Measurements from ENCODE around the gene SARNP. TPM values are rescaled to one million over a fixed set of nuclear protein-coding genes. Genes with fewer than 3 reads are reported as not detected.

SARNP gene
- total and polyA plus RNA-seq, 10 of the 15 experiments (the other 5 are each of a cell fraction or from before 2014, with no cell fraction given): 77.6 to 445 (median 188) TPM

DNA sequence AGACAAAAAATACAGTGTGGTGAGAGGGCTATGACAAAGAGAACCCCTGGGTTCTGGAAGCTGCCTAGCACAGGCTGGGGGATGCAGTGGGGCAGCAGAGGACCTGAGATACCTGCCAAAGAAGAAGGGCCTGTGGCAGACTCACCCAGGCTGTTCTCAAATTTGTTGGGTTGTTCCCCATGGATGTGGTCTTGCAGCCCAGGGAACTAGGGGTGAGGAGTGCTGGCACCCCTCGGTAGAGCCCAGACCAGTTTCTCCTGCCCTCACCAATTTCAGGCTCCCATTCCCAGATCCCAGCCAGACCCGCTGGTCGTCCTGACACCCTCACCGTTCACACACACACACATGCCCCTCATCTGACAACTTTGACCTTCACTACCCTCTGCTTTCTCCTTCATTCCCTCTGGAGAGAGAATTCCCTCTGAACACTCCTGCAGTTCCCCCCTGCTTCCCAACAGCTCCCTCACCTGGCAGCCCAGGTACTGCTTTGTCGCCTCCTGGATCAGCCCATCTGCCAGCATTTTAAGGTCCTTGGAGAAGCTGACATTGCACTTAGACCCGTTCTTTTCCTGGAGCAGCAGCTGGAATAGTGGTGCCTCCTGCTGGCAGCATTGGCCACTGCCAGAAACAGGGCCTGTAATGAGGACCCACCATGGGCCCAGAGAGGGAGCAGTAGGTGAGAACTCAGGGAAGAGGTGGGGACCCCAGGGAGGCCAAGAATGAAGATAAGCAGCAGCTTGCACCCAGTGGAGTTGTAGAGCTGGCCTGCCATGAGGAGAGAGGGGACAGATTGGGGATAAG is 80.5 kb downstream of the SARNP start (continued):
- TF ChIP-seq HCFC1 (IDR thresholded peaks at IDR 0.05; ENCODE audit: low read length): no peak
- no peak for TF ChIP-seq PKNOX1 (IDR thresholded peaks at IDR 0.05)
- TF ChIP-seq SIN3A (IDR thresholded peaks at IDR 0.05; ENCODE audit: low read depth, low read length): no peak
- no peak for TF ChIP-seq NFXL1 (IDR thresholded peaks at IDR 0.05; ENCODE audit: borderline replicate concordance)
- TF ChIP-seq, protein P1, sequence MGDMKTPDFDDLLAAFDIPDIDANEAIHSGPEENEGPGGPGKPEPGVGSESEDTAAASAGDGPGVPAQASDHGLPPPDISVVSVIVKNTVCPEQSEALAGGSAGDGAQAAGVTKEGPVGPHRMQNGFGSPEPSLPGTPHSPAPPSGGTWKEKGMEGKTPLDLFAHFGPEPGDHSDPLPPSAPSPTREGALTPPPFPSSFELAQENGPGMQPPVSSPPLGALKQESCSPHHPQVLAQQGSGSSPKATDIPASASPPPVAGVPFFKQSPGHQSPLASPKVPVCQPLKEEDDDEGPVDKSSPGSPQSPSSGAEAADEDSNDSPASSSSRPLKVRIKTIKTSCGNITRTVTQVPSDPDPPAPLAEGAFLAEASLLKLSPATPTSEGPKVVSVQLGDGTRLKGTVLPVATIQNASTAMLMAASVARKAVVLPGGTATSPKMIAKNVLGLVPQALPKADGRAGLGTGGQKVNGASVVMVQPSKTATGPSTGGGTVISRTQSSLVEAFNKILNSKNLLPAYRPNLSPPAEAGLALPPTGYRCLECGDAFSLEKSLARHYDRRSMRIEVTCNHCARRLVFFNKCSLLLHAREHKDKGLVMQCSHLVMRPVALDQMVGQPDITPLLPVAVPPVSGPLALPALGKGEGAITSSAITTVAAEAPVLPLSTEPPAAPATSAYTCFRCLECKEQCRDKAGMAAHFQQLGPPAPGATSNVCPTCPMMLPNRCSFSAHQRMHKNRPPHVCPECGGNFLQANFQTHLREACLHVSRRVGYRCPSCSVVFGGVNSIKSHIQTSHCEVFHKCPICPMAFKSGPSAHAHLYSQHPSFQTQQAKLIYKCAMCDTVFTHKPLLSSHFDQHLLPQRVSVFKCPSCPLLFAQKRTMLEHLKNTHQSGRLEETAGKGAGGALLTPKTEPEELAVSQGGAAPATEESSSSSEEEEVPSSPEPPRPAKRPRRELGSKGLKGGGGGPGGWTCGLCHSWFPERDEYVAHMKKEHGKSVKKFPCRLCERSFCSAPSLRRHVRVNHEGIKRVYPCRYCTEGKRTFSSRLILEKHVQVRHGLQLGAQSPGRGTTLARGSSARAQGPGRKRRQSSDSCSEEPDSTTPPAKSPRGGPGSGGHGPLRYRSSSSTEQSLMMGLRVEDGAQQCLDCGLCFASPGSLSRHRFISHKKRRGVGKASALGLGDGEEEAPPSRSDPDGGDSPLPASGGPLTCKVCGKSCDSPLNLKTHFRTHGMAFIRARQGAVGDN (IDR thresholded peaks at IDR 0.05): no peak
- no peak for TF ChIP-seq TBL1XR1 (IDR thresholded peaks at IDR 0.05; ENCODE audit: low read depth, low read length)
- TF ChIP-seq, protein P2, sequence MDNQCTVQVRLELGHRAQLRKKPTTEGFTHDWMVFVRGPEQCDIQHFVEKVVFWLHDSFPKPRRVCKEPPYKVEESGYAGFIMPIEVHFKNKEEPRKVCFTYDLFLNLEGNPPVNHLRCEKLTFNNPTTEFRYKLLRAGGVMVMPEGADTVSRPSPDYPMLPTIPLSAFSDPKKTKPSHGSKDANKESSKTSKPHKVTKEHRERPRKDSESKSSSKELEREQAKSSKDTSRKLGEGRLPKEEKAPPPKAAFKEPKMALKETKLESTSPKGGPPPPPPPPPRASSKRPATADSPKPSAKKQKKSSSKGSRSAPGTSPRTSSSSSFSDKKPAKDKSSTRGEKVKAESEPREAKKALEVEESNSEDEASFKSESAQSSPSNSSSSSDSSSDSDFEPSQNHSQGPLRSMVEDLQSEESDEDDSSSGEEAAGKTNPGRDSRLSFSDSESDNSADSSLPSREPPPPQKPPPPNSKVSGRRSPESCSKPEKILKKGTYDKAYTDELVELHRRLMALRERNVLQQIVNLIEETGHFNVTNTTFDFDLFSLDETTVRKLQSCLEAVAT (IDR thresholded peaks at IDR 0.05): 0 out of 2 replicates have a peak, but pooled peaks have one; percentile 22
- TF ChIP-seq EGR1 (IDR thresholded peaks at IDR 0.05; ENCODE audit: borderline replicate concordance in 1 of 2, low read depth in 2 of 2, low read length in 2 of 2): no peak
- no peak for TF ChIP-seq CHD2 (IDR thresholded peaks at IDR 0.05; ENCODE audit: borderline replicate concordance, low read depth, low read length)
- no peak for TF ChIP-seq NFYA (IDR thresholded peaks at IDR 0.05; ENCODE audit: borderline replicate concordance, low read depth, low read length)
- 0 out of 2 replicates have a peak, but pooled peaks have one; percentile 23 for TF ChIP-seq TCF3 (IDR thresholded peaks at IDR 0.05; ENCODE audit: borderline replicate concordance, insufficient read depth, low read depth, low read length)
- 0 out of 2 replicates have a peak, but pooled peaks have one; percentile 19 for TF ChIP-seq RUNX3 (IDR thresholded peaks at IDR 0.05; ENCODE audit: low read length)
- TF ChIP-seq RELA (IDR thresholded peaks at IDR 0.05; ENCODE audit: borderline replicate concordance, partially characterized antibody): peak; percentile 36
- peak; percentile 52; the same call in 1 of the 2 replicates for TF ChIP-seq RB1 (IDR thresholded peaks at IDR 0.05; ENCODE audit: borderline replicate concordance)
- peak; percentile 51; the same call in 1 of the 2 replicates for TF ChIP-seq TCF12 (IDR thresholded peaks at IDR 0.05; ENCODE audit: low read depth, low read length)
- TF ChIP-seq RCOR1 (conservative IDR thresholded peaks at IDR 0.05; ENCODE audit: low read depth, low read length): no peak
- TF ChIP-seq ETV6 (conservative IDR thresholded peaks at IDR 0.05 in 1 of 2, IDR thresholded peaks at IDR 0.05 in 1 of 2; ENCODE audit: borderline replicate concordance in 1 of 2, low read depth in 1 of 2): no peak
- peak; percentile 79 for TF ChIP-seq YY1 (IDR thresholded peaks at IDR 0.05; ENCODE audit: low read depth, low read length)
- TF ChIP-seq SRF (IDR thresholded peaks at IDR 0.05; ENCODE audit: low read depth in 2 of 2, low read length in 2 of 2): 0 out of 4 replicates have a peak, but pooled peaks of 1 of the 2 experiments have one; percentile 14
- no peak for TF ChIP-seq CHD1 (IDR thresholded peaks at IDR 0.05; ENCODE audit: low read depth, low read length)
- TF ChIP-seq, protein P3, sequence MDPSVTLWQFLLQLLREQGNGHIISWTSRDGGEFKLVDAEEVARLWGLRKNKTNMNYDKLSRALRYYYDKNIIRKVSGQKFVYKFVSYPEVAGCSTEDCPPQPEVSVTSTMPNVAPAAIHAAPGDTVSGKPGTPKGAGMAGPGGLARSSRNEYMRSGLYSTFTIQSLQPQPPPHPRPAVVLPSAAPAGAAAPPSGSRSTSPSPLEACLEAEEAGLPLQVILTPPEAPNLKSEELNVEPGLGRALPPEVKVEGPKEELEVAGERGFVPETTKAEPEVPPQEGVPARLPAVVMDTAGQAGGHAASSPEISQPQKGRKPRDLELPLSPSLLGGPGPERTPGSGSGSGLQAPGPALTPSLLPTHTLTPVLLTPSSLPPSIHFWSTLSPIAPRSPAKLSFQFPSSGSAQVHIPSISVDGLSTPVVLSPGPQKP (IDR thresholded peaks at IDR 0.05; ENCODE audit: low read depth, low read length): no peak
- TF ChIP-seq SMC3 (IDR thresholded peaks at IDR 0.05; ENCODE audit: borderline replicate concordance, low read length): peak; percentile 91

Data from GM12878 (cell line).